ENCODE measurements around the gene C1QTNF2.
"Not testable (repeated sequence)": the region's sequence is repeated elsewhere in the genome, so short reads cannot be mapped to it uniquely, and the experiment has no call there.

The C1QTNF2 gene

GRCh38 chr5:160340513-160340912 lies 29.9 kb downstream of the C1QTNF2 start:
- not testable (repeated sequence) for DNase-seq

GRCh38 chr5:160339406-160340130 lies 30.9 kb downstream of the C1QTNF2 start:
- no peak for DNase-seq

- DNase-seq = not testable (repeated sequence)
Observed at GRCh38 chr5:160334716-160335115, 35.7 kb downstream of the C1QTNF2 start.

GRCh38 chr5:160333721-160334120 lies 36.7 kb downstream of the C1QTNF2 start:
- no peak for DNase-seq

- no peak for DNase-seq
Observed at GRCh38 chr5:160330212-160330611, 40.2 kb downstream of the C1QTNF2 start.

GRCh38 chr5:160327818-160328217 lies 42.6 kb downstream of the C1QTNF2 start:
- no peak for DNase-seq

GRCh38 chr5:160326981-160327380 lies 43.4 kb downstream of the C1QTNF2 start:
- no peak for DNase-seq

- DNase-seq = no peak
Observed at GRCh38 chr5:160325716-160326115, 44.7 kb downstream of the C1QTNF2 start.

- no peak for DNase-seq
Observed at GRCh38 chr5:160324886-160325285, 45.5 kb downstream of the C1QTNF2 start.

- no peak for DNase-seq
Observed at GRCh38 chr5:160318409-160318808, 52.0 kb downstream of the C1QTNF2 start.

GRCh38 chr5:160317434-160317833 lies 53.0 kb downstream of the C1QTNF2 start:
- no peak for DNase-seq

GRCh38 chr5:160315968-160316367 lies 54.5 kb downstream of the C1QTNF2 start:
- DNase-seq = peak; percentile 25

GRCh38 chr5:160312960-160313727 lies 57.3 kb downstream of the C1QTNF2 start:
- no peak for DNase-seq

GRCh38 chr5:160312134-160312959 lies 58.1 kb downstream of the C1QTNF2 start, which contains the start of gene CCNJL:
Gene CCNJL, minus strand, starts transcription at chr5:160312564. Its CDS starts 641 bp downstream, at chr5:160311923.
- DNase-seq = peak; percentile 74

GRCh38 chr5:160311491-160312133 lies 58.8 kb downstream of the C1QTNF2 start:
- no peak for DNase-seq

- DNase-seq = no peak
Observed at GRCh38 chr5:160310552-160311295, 59.7 kb downstream of the C1QTNF2 start.

GRCh38 chr5:160310140-160310539 lies 60.3 kb downstream of the C1QTNF2 start:
- no peak for DNase-seq

GRCh38 chr5:160306696-160307095 lies 63.7 kb downstream of the C1QTNF2 start:
- no peak for DNase-seq

GRCh38 chr5:160305319-160305718 lies 65.1 kb downstream of the C1QTNF2 start:
- DNase-seq = no peak

- no peak for DNase-seq
Observed at GRCh38 chr5:160303690-160304089, 66.7 kb downstream of the C1QTNF2 start.

GRCh38 chr5:160298189-160298588 lies 72.2 kb downstream of the C1QTNF2 start:
- peak; percentile 26 for DNase-seq

- DNase-seq = peak; percentile 53
Observed at GRCh38 chr5:160297776-160298175, 72.7 kb downstream of the C1QTNF2 start.

All from NK-92 treated with Interleukin-12 subunit alpha and Interleukin-12 subunit beta, amount 100 ng/mL, for 24 hours (cell line).